Choroid plexus epithelial cell (primary cell): ENCODE results near the gene ZNF750.

ENCODE experiments used
- DNase-seq: peaks from one replicate; pipeline ENCODE4 v3.0.0-alpha.2; 2010; ENCODE audit warnings: low read depth
- H3K4me3 ChIP-seq: 2 replicates; pipeline ENCODE4 v1.5.1; 2011; ENCODE audit warnings: low read depth, mild to moderate bottlenecking, control low read depth, low read length, moderate library complexity
- TF ChIP-seq, protein P1 (sequence below): conservative IDR thresholded peaks from 2 replicates; pipeline ENCODE4 v1.5.1; 2011; ENCODE audit warnings: low read depth, mild to moderate bottlenecking, control low read depth, inconsistent platforms, low read length, moderate library complexity

Gene ZNF750

DNA sequence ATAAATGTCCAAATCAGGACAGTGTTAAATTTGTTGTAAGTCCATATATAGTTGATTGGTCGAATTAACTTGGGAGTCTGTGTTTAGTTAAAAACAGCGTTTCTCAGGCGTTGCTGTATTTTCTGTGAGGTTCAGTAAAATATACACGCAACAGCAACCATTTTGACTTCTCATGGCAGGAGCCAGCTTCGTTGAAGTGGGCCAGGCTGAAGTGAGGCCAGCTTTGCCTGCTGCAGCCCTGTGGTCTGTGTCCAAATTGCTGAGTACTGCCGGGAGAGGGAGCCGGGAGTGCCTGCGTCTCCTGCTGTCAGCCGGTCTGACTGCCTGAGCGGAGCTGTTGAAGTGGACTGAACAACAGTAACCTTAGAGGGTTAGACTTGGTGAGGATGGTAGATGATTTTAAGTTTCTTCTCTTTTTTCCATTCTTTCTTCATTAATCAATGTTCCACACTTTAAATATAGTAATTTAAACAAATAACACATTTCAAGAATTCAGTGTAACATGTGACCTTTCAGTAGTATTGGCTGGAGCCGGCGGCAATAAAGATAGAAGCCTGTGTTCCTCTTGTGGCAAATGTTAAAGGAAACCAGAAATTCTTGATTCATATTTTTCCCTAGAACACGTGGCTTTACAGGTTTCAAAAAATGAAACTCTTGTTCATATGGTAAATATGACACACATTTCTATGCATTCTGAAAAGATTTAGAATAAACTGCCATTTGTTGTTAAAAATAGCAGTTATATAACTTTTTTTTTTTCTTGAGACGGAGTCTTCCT lies 37.0 kb upstream of the ZNF750 start:
- TF ChIP-seq, protein P1, sequence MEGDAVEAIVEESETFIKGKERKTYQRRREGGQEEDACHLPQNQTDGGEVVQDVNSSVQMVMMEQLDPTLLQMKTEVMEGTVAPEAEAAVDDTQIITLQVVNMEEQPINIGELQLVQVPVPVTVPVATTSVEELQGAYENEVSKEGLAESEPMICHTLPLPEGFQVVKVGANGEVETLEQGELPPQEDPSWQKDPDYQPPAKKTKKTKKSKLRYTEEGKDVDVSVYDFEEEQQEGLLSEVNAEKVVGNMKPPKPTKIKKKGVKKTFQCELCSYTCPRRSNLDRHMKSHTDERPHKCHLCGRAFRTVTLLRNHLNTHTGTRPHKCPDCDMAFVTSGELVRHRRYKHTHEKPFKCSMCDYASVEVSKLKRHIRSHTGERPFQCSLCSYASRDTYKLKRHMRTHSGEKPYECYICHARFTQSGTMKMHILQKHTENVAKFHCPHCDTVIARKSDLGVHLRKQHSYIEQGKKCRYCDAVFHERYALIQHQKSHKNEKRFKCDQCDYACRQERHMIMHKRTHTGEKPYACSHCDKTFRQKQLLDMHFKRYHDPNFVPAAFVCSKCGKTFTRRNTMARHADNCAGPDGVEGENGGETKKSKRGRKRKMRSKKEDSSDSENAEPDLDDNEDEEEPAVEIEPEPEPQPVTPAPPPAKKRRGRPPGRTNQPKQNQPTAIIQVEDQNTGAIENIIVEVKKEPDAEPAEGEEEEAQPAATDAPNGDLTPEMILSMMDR: peak; percentile 81
- H3K4me3 ChIP-seq: no peak overlapping the region
- peak; percentile 88 for DNase-seq

DNA sequence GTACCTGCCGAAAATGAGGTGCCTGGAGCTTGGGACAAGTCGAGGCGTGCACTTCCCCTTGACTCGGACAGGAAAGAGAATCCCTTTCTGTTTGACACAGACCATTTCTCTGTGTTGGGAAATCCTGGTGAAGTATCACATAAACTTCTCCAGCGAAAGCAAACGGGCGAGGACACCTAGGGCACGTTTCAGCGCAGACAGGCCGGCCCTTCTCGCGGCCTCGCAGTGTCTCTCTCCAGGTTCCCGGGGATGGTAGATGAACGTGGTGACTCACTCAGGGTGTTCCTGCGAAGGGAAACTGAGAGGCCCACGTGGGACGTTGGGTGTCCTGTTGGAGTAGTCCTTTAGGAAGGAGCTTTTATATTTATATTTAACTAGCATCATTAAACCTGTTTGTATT lies 36.3 kb upstream of the ZNF750 start:
- peak; percentile 69 for DNase-seq
- TF ChIP-seq, protein P1: no peak
- no peak overlapping the region for H3K4me3 ChIP-seq

DNA sequence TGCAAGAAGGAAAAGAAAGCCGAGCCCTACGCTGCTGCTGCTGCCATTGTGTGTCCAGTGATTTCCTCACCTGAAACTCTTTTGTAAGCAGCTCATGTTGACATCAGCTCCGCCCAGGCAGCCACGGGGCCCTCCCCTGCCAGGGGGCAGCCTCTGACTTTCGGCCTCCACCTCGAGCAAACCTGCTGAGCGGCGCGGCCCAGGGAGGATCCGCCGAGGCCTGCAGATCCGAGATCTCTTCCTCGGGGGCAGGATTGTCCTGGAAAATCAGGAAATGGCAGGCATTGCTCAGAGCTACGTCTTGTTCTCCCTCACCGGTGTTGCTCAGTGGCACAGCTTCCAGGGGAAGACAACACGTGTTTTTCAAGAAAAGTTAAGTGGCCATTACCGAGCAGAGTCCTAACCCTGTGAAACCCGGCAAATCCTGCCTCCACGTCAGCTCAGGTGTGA lies 35.6 kb upstream of the ZNF750 start:
- DNase-seq: no peak
- TF ChIP-seq, protein P1: no peak
- H3K4me3 ChIP-seq: no peak overlapping the region

DNA sequence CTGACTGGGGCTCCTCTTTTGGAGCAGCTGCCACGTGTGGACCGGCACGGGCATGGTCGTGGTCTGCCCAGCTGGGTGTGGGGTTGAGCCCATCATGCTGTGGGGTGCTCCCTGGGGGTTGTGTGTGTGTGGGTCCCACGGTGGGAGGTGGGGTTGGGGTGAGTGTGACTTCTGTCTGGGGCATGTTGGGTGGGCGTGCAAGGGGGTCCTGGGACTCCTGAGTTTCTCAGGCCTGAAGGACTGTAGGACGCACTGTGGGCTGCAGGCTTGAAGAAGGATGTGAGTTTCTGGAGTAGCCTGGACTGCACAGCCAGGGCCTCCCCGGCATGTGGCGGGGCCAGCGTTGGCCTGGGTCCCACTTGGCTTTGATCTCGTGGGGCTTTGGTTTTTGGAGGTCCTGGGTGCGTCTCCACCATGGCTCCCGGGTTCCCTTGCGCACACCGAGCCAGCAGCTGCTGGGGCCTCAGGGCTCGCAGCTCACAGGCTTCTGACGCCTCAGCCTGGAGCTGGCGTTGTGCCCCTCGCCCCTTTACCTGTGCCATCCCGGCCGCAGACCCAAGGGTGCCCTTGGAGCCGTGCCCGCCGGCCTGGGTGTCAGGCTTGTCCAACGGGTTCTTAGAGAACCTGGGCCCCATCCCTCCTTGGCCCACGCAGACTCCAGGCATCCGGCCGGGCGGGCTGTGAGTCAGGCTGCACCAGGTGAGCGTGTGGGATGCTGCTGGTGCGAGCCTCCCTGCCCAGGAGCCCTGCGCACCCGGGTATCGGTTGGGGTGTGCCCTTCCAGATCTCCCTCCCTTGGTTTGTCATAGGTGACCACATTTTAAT lies 34.4 kb upstream of the ZNF750 start:
- no peak overlapping the region for H3K4me3 ChIP-seq

DNA sequence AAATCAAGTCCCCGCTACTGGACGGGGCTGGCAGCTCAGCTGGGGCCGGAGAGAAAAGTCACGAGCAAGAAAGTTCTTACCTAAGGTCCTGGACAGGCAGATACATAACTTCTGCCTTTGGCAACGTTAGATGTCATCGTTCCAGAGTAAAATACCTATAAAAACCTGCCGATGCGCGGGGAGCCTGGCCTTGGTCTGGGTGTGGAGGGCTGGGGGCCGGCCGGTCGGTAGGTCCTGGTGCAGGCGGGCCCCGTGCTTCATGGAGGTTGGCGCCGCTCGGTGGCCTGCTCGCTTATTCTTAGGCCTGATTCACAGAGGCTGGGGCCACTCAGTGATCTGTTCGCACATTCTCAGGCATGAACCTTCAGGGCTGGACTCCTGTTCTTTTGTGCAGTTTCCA lies 33.7 kb upstream of the ZNF750 start:
- H3K4me3 ChIP-seq: no peak overlapping the region
- TF ChIP-seq, protein P1: no peak
- DNase-seq: no peak

More for the DNA sequence above, 34.4 kb upstream of the ZNF750 start:
- DNase-seq: no peak
- TF ChIP-seq, protein P1: no peak

DNA sequence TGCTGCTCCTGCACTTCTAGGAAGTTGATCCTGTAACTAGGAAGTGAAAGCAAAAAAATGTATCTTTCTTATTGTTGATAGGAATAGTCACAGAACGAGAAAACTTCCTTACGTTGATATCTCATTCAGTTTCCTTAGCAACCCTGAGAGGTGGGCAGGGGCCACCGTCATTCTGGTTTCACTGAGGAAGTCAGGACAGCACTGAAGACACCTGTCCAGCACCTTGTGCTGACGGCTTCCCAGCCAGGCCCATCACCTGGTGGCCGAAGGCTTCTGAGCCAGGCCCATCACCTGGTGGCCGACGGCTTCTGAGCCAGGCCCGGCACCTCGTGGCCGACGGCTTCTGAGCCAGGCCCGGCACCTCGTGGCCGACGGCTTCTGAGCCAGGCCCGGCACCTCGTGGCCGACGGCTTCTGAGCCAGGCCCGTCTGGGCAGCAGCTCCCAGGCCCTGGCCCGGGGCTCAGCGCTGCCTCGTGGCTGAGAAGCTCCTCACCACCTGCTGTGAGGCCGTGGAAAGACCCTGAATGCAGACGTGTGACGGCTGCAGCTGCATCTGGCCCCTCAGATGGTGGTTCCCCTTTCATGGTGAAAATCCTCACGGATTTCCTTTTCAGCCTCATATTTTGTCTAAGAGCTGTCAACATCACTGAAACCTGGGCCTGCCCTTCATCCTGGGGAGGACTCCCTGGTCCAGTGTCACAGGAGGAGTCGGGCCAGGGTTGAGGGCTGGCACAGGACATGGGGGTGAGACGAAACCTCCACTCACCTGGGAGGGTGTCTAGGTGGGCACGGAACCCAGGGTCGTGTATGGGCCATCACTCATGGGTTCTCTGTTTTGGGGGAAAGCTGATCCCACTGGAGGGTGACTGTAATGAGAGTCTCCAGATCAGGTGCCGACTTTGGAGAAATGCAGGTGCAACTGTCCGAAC lies 33.0 kb upstream of the ZNF750 start:
- TF ChIP-seq, protein P1: no peak
- H3K4me3 ChIP-seq: no peak overlapping the region
- no peak for DNase-seq
